Measurements from ENCODE around the gene TBR1.

TBR1 gene

GRCh38 chr2:161425728-161426454, 9.8 kb downstream of the TBR1 start:
- Histone ChIP-seq H2AFZ (ENCODE audit: low read length) (no peak overlapping the region), H3K9me3 (ENCODE audit: low read length) (no peaks in the 10 kb centered on the region), H3F3A (ENCODE audit: insufficient read depth, low read length) (no peaks in the 10 kb centered on the region), H3K4me1 (ENCODE audit: insufficient read depth, low read length, severe bottlenecking) (no peaks in the 10 kb centered on the region), H4K20me1 (ENCODE audit: insufficient read depth, low read length) (no peaks in the 10 kb centered on the region), H3K9me2 (ENCODE audit: low read depth, low read length) (no peaks in the 10 kb centered on the region), H3K27ac (ENCODE audit: low read depth, low read length, poor library complexity, severe bottlenecking) (no peak overlapping the region), H3K4me2 (ENCODE audit: low read length) (no peak overlapping the region), H3K4me3 (ENCODE audit: low read depth, low read length, poor library complexity, severe bottlenecking) (no peak overlapping the region), H3K36me3 (ENCODE audit: insufficient read depth, low read length) (no peaks in the 10 kb centered on the region), H3K9ac (ENCODE audit: low read length) (no peak overlapping the region), H3K79me2 (ENCODE audit: insufficient read depth, low read length) (no peaks in the 10 kb centered on the region), H3K27me3 (ENCODE audit: insufficient read depth, low read length) (no peaks in the 10 kb centered on the region)
- no peak for TF ChIP-seq CTCF (IDR thresholded peaks at IDR 0.05; ENCODE audit: low read length)
- TF ChIP-seq EZH2 (IDR thresholded peaks at IDR 0.05; ENCODE audit: borderline replicate concordance, low read length) = no peak

- TF ChIP-seq EZH2 (IDR thresholded peaks at IDR 0.05; ENCODE audit: borderline replicate concordance, low read length) = no peak
- TF ChIP-seq CTCF (IDR thresholded peaks at IDR 0.05; ENCODE audit: low read length) = no peak
- H3K27me3 ChIP-seq (ENCODE audit: insufficient read depth, low read length) = no peaks in the 10 kb centered on the region
Measured at GRCh38 chr2:161426455-161426921, 10.4 kb downstream of the TBR1 start.

GRCh38 chr2:161426922-161427663, 11.0 kb downstream of the TBR1 start:
- H2AFZ ChIP-seq (ENCODE audit: low read length) = no peak overlapping the region
- H3K79me2 ChIP-seq (ENCODE audit: insufficient read depth, low read length) = no peaks in the 10 kb centered on the region
- H3K9ac ChIP-seq (ENCODE audit: low read length) = no peak overlapping the region
- no peaks in the 10 kb centered on the region for H4K20me1 ChIP-seq (ENCODE audit: insufficient read depth, low read length)
- H3K27me3 ChIP-seq (ENCODE audit: insufficient read depth, low read length) = no peaks in the 10 kb centered on the region
- no peak overlapping the region for H3K4me2 ChIP-seq (ENCODE audit: low read length)
- H3K27ac ChIP-seq (ENCODE audit: low read depth, low read length, poor library complexity, severe bottlenecking) = no peak overlapping the region
- no peaks in the 10 kb centered on the region for H3K36me3 ChIP-seq (ENCODE audit: insufficient read depth, low read length)
- no peaks in the 10 kb centered on the region for H3K9me2 ChIP-seq (ENCODE audit: low read depth, low read length)
- TF ChIP-seq EZH2 (IDR thresholded peaks at IDR 0.05; ENCODE audit: borderline replicate concordance, low read length) (no peak), CTCF (IDR thresholded peaks at IDR 0.05; ENCODE audit: low read length) (no peak)
- H3F3A ChIP-seq (ENCODE audit: insufficient read depth, low read length) = no peaks in the 10 kb centered on the region
- no peaks in the 10 kb centered on the region for H3K9me3 ChIP-seq (ENCODE audit: low read length)
- H3K4me3 ChIP-seq (ENCODE audit: low read depth, low read length, poor library complexity, severe bottlenecking) = no peak overlapping the region
- no peaks in the 10 kb centered on the region for H3K4me1 ChIP-seq (ENCODE audit: insufficient read depth, low read length, severe bottlenecking)

More at GRCh38 chr2:161426455-161426921, 10.4 kb downstream of the TBR1 start:
- Histone ChIP-seq H3K9me3 (ENCODE audit: low read length) (no peaks in the 10 kb centered on the region), H2AFZ (ENCODE audit: low read length) (no peak overlapping the region), H3K9me2 (ENCODE audit: low read depth, low read length) (no peaks in the 10 kb centered on the region), H3K9ac (ENCODE audit: low read length) (no peak overlapping the region), H4K20me1 (ENCODE audit: insufficient read depth, low read length) (no peaks in the 10 kb centered on the region), H3K4me1 (ENCODE audit: insufficient read depth, low read length, severe bottlenecking) (no peaks in the 10 kb centered on the region), H3K27ac (ENCODE audit: low read depth, low read length, poor library complexity, severe bottlenecking) (no peak overlapping the region), H3K4me2 (ENCODE audit: low read length) (no peak overlapping the region), H3K4me3 (ENCODE audit: low read depth, low read length, poor library complexity, severe bottlenecking) (no peak overlapping the region), H3F3A (ENCODE audit: insufficient read depth, low read length) (no peaks in the 10 kb centered on the region), H3K36me3 (ENCODE audit: insufficient read depth, low read length) (no peaks in the 10 kb centered on the region), H3K79me2 (ENCODE audit: insufficient read depth, low read length) (no peaks in the 10 kb centered on the region)
